TTC549 (cell line): Measurements from ENCODE around the gene ATP1B1.

Experiments
- FAIRE-seq: peaks from 2 replicates; lab custom pipeline; 2012; peaks lifted over from hg19 to GRCh38; lab: Jason Lieb, UNC

The ATP1B1 gene

GRCh38 chr1:169094897-169095569 is 11.5 kb upstream of the ATP1B1 start:
- FAIRE-seq, result no peak

GRCh38 chr1:169098380-169098779 is 8.1 kb upstream of the ATP1B1 start:
- no peak for FAIRE-seq

GRCh38 chr1:169099561-169099960 is 6.9 kb upstream of the ATP1B1 start:
- no peak for FAIRE-seq

- no peak for FAIRE-seq
Measured at GRCh38 chr1:169100208-169100607, 6.3 kb upstream of the ATP1B1 start.

GRCh38 chr1:169100651-169101088 is 5.8 kb upstream of the ATP1B1 start:
- no peak for FAIRE-seq

- FAIRE-seq, result no peak
Measured at GRCh38 chr1:169102567-169102966, 3.9 kb upstream of the ATP1B1 start.

GRCh38 chr1:169103002-169103401 is 3.5 kb upstream of the ATP1B1 start:
- FAIRE-seq, result no peak

- no peak for FAIRE-seq
Measured at GRCh38 chr1:169103480-169103893, 3.0 kb upstream of the ATP1B1 start.

- no peak for FAIRE-seq
Measured at GRCh38 chr1:169105087-169105433, 1.4 kb upstream of the ATP1B1 start.

GRCh38 chr1:169105434-169106094 is 926 bp upstream of the ATP1B1 start:
- FAIRE-seq, result no peak

- no peak for FAIRE-seq
Measured at GRCh38 chr1:169106921-169107602, 572 bp downstream of the ATP1B1 start.

GRCh38 chr1:169107603-169108208 is 1.2 kb downstream of the ATP1B1 start:
- FAIRE-seq, result no peak

- FAIRE-seq, result no peak
Measured at GRCh38 chr1:169108223-169108622, 1.7 kb downstream of the ATP1B1 start.

GRCh38 chr1:169108863-169109560 is 2.5 kb downstream of the ATP1B1 start:
- no peak for FAIRE-seq

GRCh38 chr1:169109561-169110134 is 3.2 kb downstream of the ATP1B1 start:
- no peak for FAIRE-seq

GRCh38 chr1:169110236-169110635 is 3.7 kb downstream of the ATP1B1 start:
- no peak for FAIRE-seq

GRCh38 chr1:169110689-169111447 is 4.4 kb downstream of the ATP1B1 start:
- FAIRE-seq, result no peak

GRCh38 chr1:169111472-169111871 is 5.0 kb downstream of the ATP1B1 start:
- FAIRE-seq, result no peak

GRCh38 chr1:169112241-169112640 is 5.8 kb downstream of the ATP1B1 start:
- no peak for FAIRE-seq

GRCh38 chr1:169113613-169114119 is 7.2 kb downstream of the ATP1B1 start:
- FAIRE-seq, result no peak
